IMR-90 (cell line): ENCODE data around the gene CELA3A. TPM values are rescaled to one million over a fixed set of nuclear protein-coding genes. Genes with fewer than 3 reads are reported as not detected.

Experiments used
- ATAC-seq: fragments of 200-7000 bp; cut with Tn5 transposase; 2 replicates; pipeline ENCODE4 v1.9.1; 2020; ENCODE audit warnings: low read depth, mild to moderate bottlenecking, moderate library complexity
- BruUV-seq: library from RNA; stranded (reverse); fragments of 400-500 nt; replicated peaks from 2 replicates; lab custom pipeline; 2021; lab: Mats Ljungman, UMichigan
- CTCF ChIA-PET: fragments of 300-600 bp; formaldehyde crosslinking; extraction: SDS; loops from one replicate; lab custom pipeline; 2021; ENCODE audit warnings: antibody characterized with exemption; lab: Yijun Ruan, JAX
- POLR2A ChIA-PET: fragments of 300-600 bp; sonication (Branson Sonifier 250); formaldehyde crosslinking; loops from one replicate; lab custom pipeline; 2022; ENCODE audit warnings: antibody characterized with exemption; ENCODE audit not compliant: unreplicated experiment; lab: Charles Lee
- DNase-seq: peaks from one replicate; pipeline ENCODE4 v3.0.0; 2013
- H2AFZ ChIP-seq: replicated peaks from 2 replicates; pipeline ENCODE3; 2013; ENCODE audit warnings: low read length, mild to moderate bottlenecking; ENCODE audit not compliant: poor library complexity
- H2AK5ac ChIP-seq: 2 replicates; pipeline ENCODE4 v1.6.1; 2013; ENCODE audit warnings: low read depth, low read length, inconsistent platforms
- H2AK9ac ChIP-seq: replicated peaks from 2 replicates; pipeline ENCODE3; 2013; ENCODE audit warnings: mild to moderate bottlenecking, low read depth, low read length, moderate library complexity; ENCODE audit not compliant: poor library complexity
- H2BK120ac ChIP-seq: 2 replicates; pipeline ENCODE4 v1.6.1; 2013; ENCODE audit warnings: low read depth, low read length, inconsistent platforms
- H2BK15ac ChIP-seq: 3 replicates; pipeline ENCODE4 v1.6.1; 2013; ENCODE audit warnings: low read depth, low read length, inconsistent platforms
- H2BK20ac ChIP-seq: 2 replicates; pipeline ENCODE4 v1.6.1; 2013; ENCODE audit warnings: low read depth, mild to moderate bottlenecking, inconsistent platforms, low read length, moderate library complexity
- H2BK5ac ChIP-seq: 2 replicates; pipeline ENCODE4 v1.6.1; 2013; ENCODE audit warnings: mild to moderate bottlenecking, low read depth, low read length, inconsistent platforms; ENCODE audit not compliant: poor library complexity, severe bottlenecking
- H3K14ac ChIP-seq: replicated peaks from 2 replicates; pipeline ENCODE4 v1.6.1; 2013; ENCODE audit warnings: low read depth, low read length, inconsistent platforms
- H3K18ac ChIP-seq: 2 replicates; pipeline ENCODE4 v1.6.1; 2013; ENCODE audit warnings: low read depth, low read length, control low read depth
- H3K23ac ChIP-seq: 2 replicates; pipeline ENCODE4 v1.6.1; 2013; ENCODE audit warnings: low read depth, low read length, inconsistent platforms
- H3K27ac ChIP-seq: 2 replicates; pipeline ENCODE4 v1.5.1; 2013; ENCODE audit warnings: mild to moderate bottlenecking, control low read depth, low read length; ENCODE audit not compliant: insufficient read depth
- H3K27me3 ChIP-seq: 2 replicates; pipeline ENCODE4 v1.6.1; 2013; ENCODE audit warnings: low read length; ENCODE audit not compliant: control insufficient read depth, insufficient read depth
- H3K36me3 ChIP-seq: 2 replicates; pipeline ENCODE4 v1.6.1; 2013; ENCODE audit warnings: low read length, mixed read lengths; ENCODE audit not compliant: control insufficient read depth, insufficient read depth
- H3K4ac ChIP-seq: 2 replicates; pipeline ENCODE4 v1.6.1; 2013; ENCODE audit warnings: low read depth, low read length, inconsistent platforms
- H3K4me1 ChIP-seq: 2 replicates; pipeline ENCODE4 v1.6.1; 2013; ENCODE audit warnings: low read length, mixed read lengths; ENCODE audit not compliant: control insufficient read depth, insufficient read depth
- H3K4me2 ChIP-seq: 2 replicates; pipeline ENCODE4 v1.6.1; 2013; ENCODE audit warnings: low read depth, mild to moderate bottlenecking, control low read depth, low read length, moderate library complexity
- H3K4me3 ChIP-seq: 2 replicates; pipeline ENCODE4 v1.5.1; 2013; ENCODE audit warnings: low read depth, mild to moderate bottlenecking, control low read depth, low read length, moderate library complexity; ENCODE audit not compliant: insufficient read depth
- H3K56ac ChIP-seq: 2 replicates; pipeline ENCODE4 v1.6.1; 2013; ENCODE audit warnings: low read length, inconsistent platforms; ENCODE audit not compliant: insufficient read depth; ENCODE audit errors: extremely low read depth
- H3K79me1 ChIP-seq, 2 experiments: 2 replicates each; pipeline ENCODE4 v1.6.1; 2013; ENCODE audit warnings: low read length in 2 of 2, inconsistent platforms in 1 of 2, low read depth in 1 of 2
- H3K9ac ChIP-seq: 2 replicates; pipeline ENCODE4 v1.6.1; 2013; ENCODE audit warnings: low read depth, low read length, control low read depth
- H3K9me1 ChIP-seq: 2 replicates; pipeline ENCODE4 v1.6.1; 2013; ENCODE audit warnings: low read length, inconsistent platforms; ENCODE audit not compliant: insufficient read depth
- H3K9me3 ChIP-seq: 2 replicates; pipeline ENCODE4 v1.6.1; 2013; ENCODE audit warnings: low read length; ENCODE audit not compliant: control insufficient read depth, insufficient read depth
- H4K20me1 ChIP-seq: 2 replicates; pipeline ENCODE4 v1.6.1; 2013; ENCODE audit warnings: low read length, inconsistent platforms; ENCODE audit not compliant: insufficient read depth
- H4K5ac ChIP-seq: 2 replicates; pipeline ENCODE4 v1.6.1; 2013; ENCODE audit warnings: mild to moderate bottlenecking, low read depth, low read length, control low read depth
- H4K8ac ChIP-seq, 2 experiments: 2 replicates each; pipeline ENCODE4 v1.6.1; 2013; ENCODE audit warnings: low read depth in 2 of 2, low read length in 2 of 2, control low read depth in 1 of 2, inconsistent platforms in 1 of 2
- H4K91ac ChIP-seq: 2 replicates; pipeline ENCODE4 v1.6.1; 2013; ENCODE audit warnings: low read depth, low read length, inconsistent platforms; ENCODE audit not compliant: insufficient read depth
- BHLHE40 ChIP-seq: fragments of 150-350 bp; IDR thresholded peaks from 2 replicates; pipeline ENCODE4 v1.6.1; 2016; ENCODE audit warnings: mild to moderate bottlenecking, low read depth, low read length
- CEBPB ChIP-seq: IDR thresholded peaks from 2 replicates; pipeline ENCODE4 v1.6.1; 2012; ENCODE audit warnings: low read depth, low read length, improper control_type of control experiment
- ELK1 ChIP-seq: fragments of 150-350 bp; IDR thresholded peaks from 2 replicates; pipeline ENCODE4 v1.6.1; 2016; ENCODE audit warnings: low read depth, mild to moderate bottlenecking, low read length, moderate library complexity, borderline replicate concordance
- FOS ChIP-seq: fragments of 150-350 bp; IDR thresholded peaks from 2 replicates; pipeline ENCODE4 v1.6.1; 2016; ENCODE audit warnings: low read depth, low read length
- MAFK ChIP-seq: IDR thresholded peaks from 2 replicates; pipeline ENCODE4 v1.6.1; 2012; ENCODE audit warnings: low read depth, low read length, improper control_type of control experiment
- MXI1 ChIP-seq: IDR thresholded peaks from 2 replicates; pipeline ENCODE4 v1.6.1; 2012; ENCODE audit warnings: low read depth, mild to moderate bottlenecking, low read length, moderate library complexity, borderline replicate concordance
- NFE2L2 ChIP-seq: fragments of 150-350 bp; IDR thresholded peaks from 2 replicates; pipeline ENCODE4 v1.6.1; 2016; ENCODE audit warnings: low read depth, mild to moderate bottlenecking, low read length
- POLR2A ChIP-seq: IDR thresholded peaks from 2 replicates; pipeline ENCODE4 v1.6.1; 2012; ENCODE audit warnings: mild to moderate bottlenecking, low read depth, low read length
- RAD21 ChIP-seq: IDR thresholded peaks from 2 replicates; pipeline ENCODE4 v1.6.1; 2012; ENCODE audit warnings: low read length, improper control_type of control experiment
- RCOR1 ChIP-seq: IDR thresholded peaks from 2 replicates; pipeline ENCODE4 v1.6.1; 2012; ENCODE audit warnings: mild to moderate bottlenecking, low read length, improper control_type of control experiment; ENCODE audit not compliant: insufficient replicate concordance
- RFX5 ChIP-seq: IDR thresholded peaks from 2 replicates; pipeline ENCODE4 v1.8.0; 2012; ENCODE audit warnings: low read depth, mild to moderate bottlenecking, low read length, moderate library complexity
- USF2 ChIP-seq: fragments of 150-350 bp; IDR thresholded peaks from 2 replicates; pipeline ENCODE4 v1.6.1; 2017; ENCODE audit warnings: mild to moderate bottlenecking, antibody characterized with exemption, low read length, low read depth
- WGBS, 2 experiments: methylation state at CpG; one replicate each; pipeline versions ENCODE4 v1.1.5 to v1.1.7; 2013; ENCODE audit warnings: missing lambda C conversion rate in 2 of 2; ENCODE audit not compliant: insufficient read length in 1 of 2; ENCODE audit errors: extremely low coverage in 2 of 2; 5-methylcytosine and 5-hydroxymethylcytosine counted together
- dilution Hi-C: fragments of 300-500 bp; cut with HindIII; formaldehyde crosslinking; loops from one replicate; pipeline ENCODE4 v1.14.3; 2018; ENCODE audit warnings: low sequenced_read_pairs; ENCODE audit not compliant: unreplicated experiment
- in situ Hi-C: fragments of 300-500 bp; cut with MboI; formaldehyde crosslinking; loops from 3 replicates; pipeline ENCODE4 v1.14.3; 2019; ENCODE audit warnings: low sequenced_read_pairs, inconsistent platforms, mixed read lengths
- intact Hi-C: fragments of 100-400 bp; cut with micrococcal nuclease; formaldehyde crosslinking; loops from 2 replicates; pipeline ENCODE4 v1.10.0; 2022
- polyA plus RNA-seq, 3 experiments: library from polyadenylated mRNA; depleted of rRNA; stranded (reverse); fragments of >200 nt; gene quantifications; 2 replicates each; pipeline ENCODE4 v1.2.3, GENCODE V29; 2012; ENCODE audit warnings: low replicate concordance in 1 of 3
- total RNA-seq: library from RNA; depleted of rRNA; stranded (reverse); fragments of >200 nt; gene quantifications from 2 replicates; pipeline ENCODE4 v1.2.3, GENCODE V29; 2012

The CELA3A gene
- total and polyA plus RNA-seq, 2 of the 4 experiments (the other 2 are of a cell fraction) = not detected

DNA sequence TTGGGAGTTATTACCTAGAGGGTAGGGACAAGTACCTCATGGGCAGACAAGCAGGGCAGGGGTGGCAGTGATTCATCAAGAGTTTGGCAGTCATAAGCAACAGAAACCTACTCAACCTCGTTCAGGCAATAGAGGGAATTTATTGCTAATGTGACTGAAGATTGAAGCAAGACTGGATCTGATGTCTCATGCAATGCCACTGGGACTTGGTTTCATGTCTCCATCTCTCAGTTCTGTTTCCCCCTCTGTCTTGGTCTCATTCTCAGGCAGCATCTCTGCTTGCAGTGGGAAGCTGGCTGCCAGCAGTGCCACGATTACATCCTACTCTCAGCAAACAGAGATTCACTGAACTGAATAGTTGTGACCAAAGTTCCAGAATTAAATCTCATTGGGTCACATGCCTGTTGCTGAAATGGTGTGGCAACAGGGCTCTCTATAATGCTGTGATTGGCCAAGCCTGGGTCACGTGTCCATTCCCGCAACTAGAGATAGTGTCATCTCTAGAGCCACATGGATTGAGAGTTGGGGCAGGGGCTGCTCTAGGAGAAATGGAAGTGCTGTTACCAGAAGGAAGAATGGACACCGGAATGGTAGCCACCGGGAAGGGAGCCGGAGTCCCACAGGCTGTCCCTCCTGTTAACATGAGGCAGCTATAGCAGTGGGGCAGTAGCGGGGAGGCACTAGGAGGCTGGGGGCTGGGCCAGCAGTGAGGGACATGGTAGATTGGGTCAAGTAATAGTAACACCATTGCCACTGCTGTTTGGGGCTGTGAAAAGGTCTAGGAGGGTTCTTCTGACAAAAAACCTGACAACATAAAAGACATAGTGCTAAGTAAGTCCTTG, 47.1 kb downstream of the CELA3A start:
- ChIA-PET CTCF (interaction anchor here (0.9 kb wide), 1 partner anchor 26 kb away, joined by 5 read pairs; no protein-coding TSS in a partner anchor), POLR2A (no interaction called here)
- Histone ChIP-seq H4K5ac (no peak overlapping the region), H3K79me1 (peaks cover 5 to 6% of the 10 kb centered on the region in 2 experiments; a peak in 1 of 4 replicates), H3K23ac (no peak overlapping the region), H2AFZ (no peak overlapping the region), H3K4ac (no peak overlapping the region), H2BK120ac (no peak overlapping the region), H3K9ac (no peak overlapping the region), H2BK15ac (no peak overlapping the region), H4K8ac (no peak overlapping the region), H3K4me3 (no peak overlapping the region), H3K9me1 (peaks cover 5% of the 10 kb centered on the region; the same call in 1 of the 2 replicates), H3K14ac (no peak overlapping the region), H3K4me1 (peaks cover 5% of the 10 kb centered on the region), H3K56ac (no peak overlapping the region), H2BK5ac (no peak overlapping the region), H3K18ac (no peak overlapping the region), H4K91ac (no peak overlapping the region), H2AK5ac (no peak overlapping the region), H4K20me1 (peaks cover 5% of the 10 kb centered on the region), H3K27me3 (0 out of 2 replicates have a peak, but pooled peaks cover 2% of the 10 kb centered on the region), H3K36me3 (no peaks in the 10 kb centered on the region), H3K9me3 (no peaks in the 10 kb centered on the region; the same call in 1 of the 2 replicates), H3K4me2 (no peak overlapping the region; the same call in 1 of the 2 replicates), H3K27ac (no peak overlapping the region), H2AK9ac (peak overlapping the region; percentile 66), H2BK20ac (no peak overlapping the region)
- 73% methylated on average over 4 of the region's 8 CpGs; no CpG with 5 or more reads in 1 of the 2 experiments for WGBS, 2 experiments
- intact Hi-C loops = no loop called here
- in situ Hi-C loops = no loop called here
- no TSS peak for BruUV-seq
- peak; percentile 18 for DNase-seq
- no peak for ATAC-seq
- TF ChIP-seq RAD21 = no peak
- no peak for TF ChIP-seq POLR2A
- TF ChIP-seq ELK1 = no peak
- no peak for TF ChIP-seq FOS
- 0 out of 2 replicates have a peak, but pooled peaks have one; percentile 24 for TF ChIP-seq CEBPB
- TF ChIP-seq NFE2L2 = no peak
- peak; percentile 82 for TF ChIP-seq USF2
- no peak for TF ChIP-seq RFX5
- no peak for TF ChIP-seq RCOR1
- TF ChIP-seq MAFK = no peak
- TF ChIP-seq BHLHE40 = no peak
- TF ChIP-seq MXI1 = no peak
- dilution Hi-C loops = no loop called here
